ENCODE data around the gene WDFY1. TPM values are rescaled to one million over a fixed set of nuclear protein-coding genes. Genes with fewer than 3 reads are reported as not detected.

WDFY1 gene
- total and polyA plus RNA-seq, 12 donors = 7.8 to 45.2 (median 32.5) TPM

DNA sequence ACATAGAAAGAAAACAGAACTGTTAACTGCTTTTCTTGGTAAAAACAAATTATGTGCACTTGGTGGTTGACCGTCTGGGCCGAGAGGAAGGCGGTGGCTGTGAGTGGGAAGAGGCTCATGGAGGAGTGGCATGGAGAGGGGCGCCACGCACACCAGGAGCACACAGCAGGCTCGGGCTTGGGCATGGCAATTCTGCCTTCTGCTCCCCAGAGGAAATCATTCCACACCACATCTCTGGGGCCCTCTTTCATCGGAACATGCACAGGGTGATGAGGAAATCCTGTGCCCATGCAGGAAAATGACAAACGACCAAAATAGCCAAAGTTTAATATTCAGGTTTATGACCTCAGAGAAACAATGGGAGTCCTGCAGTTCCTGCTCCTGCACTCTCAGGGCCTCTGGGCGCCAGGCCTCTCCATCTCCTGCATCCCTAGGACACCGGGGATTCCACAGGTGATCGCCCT is 26.4 kb downstream of the WDFY1 start:
- Histone ChIP-seq H3K4me1 (replicated peaks in 1 of 2) (peaks cover 0 to 13% of the 10 kb centered on the region in 2 donors), H3K36me3 (replicated peaks in 1 of 2) (no peaks in the 10 kb centered on the region), H3K27me3 (no peaks in the 10 kb centered on the region), H3K4me3 (no peak overlapping the region), H3K27ac (peak overlapping the region in 1 of 5 donors; percentile 14), H3K9me3 (replicated peaks in 1 of 3) (no peaks in the 10 kb centered on the region)
- TF ChIP-seq, protein P1, sequence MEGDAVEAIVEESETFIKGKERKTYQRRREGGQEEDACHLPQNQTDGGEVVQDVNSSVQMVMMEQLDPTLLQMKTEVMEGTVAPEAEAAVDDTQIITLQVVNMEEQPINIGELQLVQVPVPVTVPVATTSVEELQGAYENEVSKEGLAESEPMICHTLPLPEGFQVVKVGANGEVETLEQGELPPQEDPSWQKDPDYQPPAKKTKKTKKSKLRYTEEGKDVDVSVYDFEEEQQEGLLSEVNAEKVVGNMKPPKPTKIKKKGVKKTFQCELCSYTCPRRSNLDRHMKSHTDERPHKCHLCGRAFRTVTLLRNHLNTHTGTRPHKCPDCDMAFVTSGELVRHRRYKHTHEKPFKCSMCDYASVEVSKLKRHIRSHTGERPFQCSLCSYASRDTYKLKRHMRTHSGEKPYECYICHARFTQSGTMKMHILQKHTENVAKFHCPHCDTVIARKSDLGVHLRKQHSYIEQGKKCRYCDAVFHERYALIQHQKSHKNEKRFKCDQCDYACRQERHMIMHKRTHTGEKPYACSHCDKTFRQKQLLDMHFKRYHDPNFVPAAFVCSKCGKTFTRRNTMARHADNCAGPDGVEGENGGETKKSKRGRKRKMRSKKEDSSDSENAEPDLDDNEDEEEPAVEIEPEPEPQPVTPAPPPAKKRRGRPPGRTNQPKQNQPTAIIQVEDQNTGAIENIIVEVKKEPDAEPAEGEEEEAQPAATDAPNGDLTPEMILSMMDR (IDR thresholded peaks at IDR 0.05) = no peak
- TF ChIP-seq POLR2A (IDR thresholded peaks at IDR 0.05) = no peak
- DNase-seq = peak in 1 of 7 donors; percentile 30
- intact Hi-C loops (cut with DNase I) = no loop called here
- WGBS, 4 donors = 67 to 81% (median 78%) methylated on average over 9 to 11 of the region's 11 CpGs

GRCh38 chr2:223916181-223916920 is 28.8 kb downstream of the WDFY1 start:
- no peak for DNase-seq
- 92 to 94% (median 93%) methylated on average over 8 of the region's 8 CpGs for WGBS, 4 donors
- no peaks in the 10 kb centered on the region for H3K27me3 ChIP-seq
- intact Hi-C loops (cut with DNase I) = no loop called here
- H3K4me1 ChIP-seq (replicated peaks in 1 of 2) = peaks cover 0 to 13% of the 10 kb centered on the region in 2 donors
- no peaks in the 10 kb centered on the region for H3K9me3 ChIP-seq (replicated peaks in 1 of 3)
- TF ChIP-seq POLR2A (IDR thresholded peaks at IDR 0.05) = no peak
- TF ChIP-seq, protein P1 (IDR thresholded peaks at IDR 0.05) = no peak
- H3K4me3 ChIP-seq = no peak overlapping the region
- no peaks in the 10 kb centered on the region for H3K36me3 ChIP-seq (replicated peaks in 1 of 2)
- peak overlapping the region in 1 of 5 donors; percentile 24 for H3K27ac ChIP-seq

DNA sequence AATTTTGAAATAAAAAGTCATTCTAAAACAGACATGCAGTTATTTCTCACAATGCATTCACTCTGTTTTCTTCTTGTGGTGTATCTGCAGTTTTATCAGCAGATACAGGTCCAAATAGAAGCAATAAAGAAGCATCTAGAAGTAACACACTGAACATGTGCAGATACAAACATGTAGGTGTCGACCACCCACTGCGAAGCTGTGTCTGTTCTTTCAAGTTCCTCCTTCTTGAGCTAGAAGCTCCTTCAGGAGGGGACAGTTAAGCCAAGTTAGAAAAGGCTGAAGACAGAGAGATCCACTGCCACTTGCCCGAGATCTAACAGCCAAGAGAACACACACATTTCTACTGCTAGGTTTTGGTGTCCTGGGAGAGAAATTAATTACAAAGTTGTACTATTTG is 30.1 kb downstream of the WDFY1 start:
- Histone ChIP-seq H3K4me3 (no peak overlapping the region), H3K9me3 (replicated peaks in 1 of 3) (no peaks in the 10 kb centered on the region), H3K27ac (no peak overlapping the region), H3K36me3 (replicated peaks in 1 of 2) (no peaks in the 10 kb centered on the region), H3K4me1 (replicated peaks in 1 of 2) (peaks cover 5 to 18% of the 10 kb centered on the region in 2 donors), H3K27me3 (no peaks in the 10 kb centered on the region)
- TF ChIP-seq POLR2A (IDR thresholded peaks at IDR 0.05) = no peak
- TF ChIP-seq, protein P1 (IDR thresholded peaks at IDR 0.05) = no peak
- 85 to 96% (median 91%) methylated on average over 3 of the region's 3 CpGs for WGBS, 4 donors
- intact Hi-C loops (cut with DNase I) = no loop called here
- no peak for DNase-seq

DNA sequence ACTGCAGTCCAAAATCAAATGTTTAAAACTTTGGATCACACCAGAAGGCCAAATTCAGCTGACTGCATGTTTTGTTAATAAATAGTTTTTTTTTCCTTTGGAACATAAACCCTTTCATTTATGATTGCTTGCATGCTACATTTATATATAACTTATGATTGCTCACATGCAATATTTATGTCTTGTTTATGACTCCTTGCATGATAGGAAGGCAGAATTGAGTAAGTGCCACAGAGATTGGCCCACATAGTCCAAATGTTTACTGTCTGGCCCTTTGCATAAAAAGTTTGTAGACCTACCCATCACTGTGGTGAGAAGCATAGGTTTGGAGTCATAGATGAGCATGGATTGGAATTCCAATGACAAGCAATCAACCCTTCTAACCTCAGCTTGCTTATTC is 30.8 kb downstream of the WDFY1 start:
- no peak overlapping the region for H3K4me3 ChIP-seq
- no peaks in the 10 kb centered on the region for H3K36me3 ChIP-seq (replicated peaks in 1 of 2)
- H3K27ac ChIP-seq = no peak overlapping the region
- peaks cover 11 to 19% of the 10 kb centered on the region in 2 donors for H3K4me1 ChIP-seq (replicated peaks in 1 of 2)
- TF ChIP-seq, protein P1 (IDR thresholded peaks at IDR 0.05) = no peak
- TF ChIP-seq POLR2A (IDR thresholded peaks at IDR 0.05) = no peak
- no peak for DNase-seq
- H3K27me3 ChIP-seq = no peaks in the 10 kb centered on the region
- no peaks in the 10 kb centered on the region for H3K9me3 ChIP-seq (replicated peaks in 1 of 3)
- intact Hi-C loops (cut with DNase I) = no loop called here

Measured in adrenal gland (tissue), 12 donors.